Measurements from ENCODE around the gene OARD1.

The OARD1 gene

GRCh38 chr6:41053041-41053440 is 19.1 kb downstream of the OARD1 start, which contains the start of gene APOBEC2:
Gene APOBEC2, plus strand, starts transcription at chr6:41053202. Its CDS starts 146 bp downstream, at chr6:41053348.
- no peak for DNase-seq (ENCODE audit: low read depth, low spot score)
- in situ Hi-C loops (cut with HindIII; ENCODE audit: low sequenced_read_pairs), result no loop called here
- TF ChIP-seq CTCF (IDR thresholded peaks at IDR 0.05; ENCODE audit: low read depth, low read length), result no peak
- no peak within 1 kb of the TSS for H3K4me3 ChIP-seq (ENCODE audit: low read depth, low read length)

GRCh38 chr6:41051873-41052272 is 20.3 kb downstream of the OARD1 start:
- no peak for DNase-seq (ENCODE audit: low read depth, low spot score)
- in situ Hi-C loops (cut with HindIII; ENCODE audit: low sequenced_read_pairs), result no loop called here
- H3K4me3 ChIP-seq (ENCODE audit: low read depth, low read length), result no peak overlapping the region
- TF ChIP-seq CTCF (IDR thresholded peaks at IDR 0.05; ENCODE audit: low read depth, low read length), result no peak

- no peak overlapping the region for H3K4me3 ChIP-seq (ENCODE audit: low read depth, low read length)
- no peak for DNase-seq (ENCODE audit: low read depth, low spot score)
- in situ Hi-C loops (cut with HindIII; ENCODE audit: low sequenced_read_pairs), result no loop called here
- no peak for TF ChIP-seq CTCF (IDR thresholded peaks at IDR 0.05; ENCODE audit: low read depth, low read length)
Measured at GRCh38 chr6:41050536-41050935, 21.6 kb downstream of the OARD1 start.

GRCh38 chr6:41049955-41050354 is 22.2 kb downstream of the OARD1 start:
- no peak for TF ChIP-seq CTCF (IDR thresholded peaks at IDR 0.05; ENCODE audit: low read depth, low read length)
- no peak for DNase-seq (ENCODE audit: low read depth, low spot score)
- in situ Hi-C loops (cut with HindIII; ENCODE audit: low sequenced_read_pairs), result no loop called here
- no peak overlapping the region for H3K4me3 ChIP-seq (ENCODE audit: low read depth, low read length)

GRCh38 chr6:41049521-41049920 is 22.6 kb downstream of the OARD1 start:
- no peak overlapping the region for H3K4me3 ChIP-seq (ENCODE audit: low read depth, low read length)
- DNase-seq (ENCODE audit: low read depth, low spot score), result no peak
- TF ChIP-seq CTCF (IDR thresholded peaks at IDR 0.05; ENCODE audit: low read depth, low read length), result no peak
- in situ Hi-C loops (cut with HindIII; ENCODE audit: low sequenced_read_pairs), result no loop called here

- no peak for DNase-seq (ENCODE audit: low read depth, low spot score)
- in situ Hi-C loops (cut with HindIII; ENCODE audit: low sequenced_read_pairs), result no loop called here
- TF ChIP-seq CTCF (IDR thresholded peaks at IDR 0.05; ENCODE audit: low read depth, low read length), result no peak
- no peak overlapping the region for H3K4me3 ChIP-seq (ENCODE audit: low read depth, low read length)
Measured at GRCh38 chr6:41047745-41048732, 24.1 kb downstream of the OARD1 start.

Measured in astrocyte of the spinal cord (primary cell).